Natural killer cell (primary cell): ENCODE results near the gene GSTA4. TPM values are rescaled to one million over a fixed set of nuclear protein-coding genes. Genes with fewer than 3 reads are reported as not detected.

Source experiments
- ATAC-seq, 3 donors: fragments of 150-1000 bp in 2 of 3; fragments of 200-7000 bp in 1 of 3; cut with Tn5 transposase; 1 replicate in 1 of 3; 2 replicates in 2 of 3; pipeline ENCODE4 v1.10.0; 2021; ENCODE audit warnings: mild to moderate bottlenecking in 2 of 3, moderate library complexity in 2 of 3
- DNase-seq, 2 donors: peaks; one replicate each; pipeline versions ENCODE4 v3.0.0 to v3.0.0-alpha.2; 2013 to 2021; ENCODE audit warnings: mixed read lengths in 1 of 2
- H3K27ac ChIP-seq: one replicate; pipeline ENCODE4 v1.5.1; 2013; ENCODE audit warnings: mild to moderate bottlenecking, low read length
- H3K27me3 ChIP-seq: one replicate; pipeline ENCODE4 v1.6.1; 2013; ENCODE audit warnings: low read length; ENCODE audit not compliant: control insufficient read depth, insufficient read depth
- H3K36me3 ChIP-seq: one replicate; pipeline ENCODE4 v1.6.1; 2013; ENCODE audit warnings: low read length; ENCODE audit not compliant: control insufficient read depth, insufficient read depth
- H3K4me1 ChIP-seq: one replicate; pipeline ENCODE4 v1.6.1; 2013; ENCODE audit warnings: low read length; ENCODE audit not compliant: control insufficient read depth, insufficient read depth
- H3K4me3 ChIP-seq: one replicate; pipeline ENCODE4 v1.5.1; 2013; ENCODE audit warnings: low read length
- H3K9me3 ChIP-seq: one replicate; pipeline ENCODE4 v1.6.1; 2013; ENCODE audit warnings: low read length; ENCODE audit not compliant: control insufficient read depth, insufficient read depth
- H3K27ac Mint-ChIP-seq, 2 donors: one replicate each; pipeline ENCODE4 v1.8.0; 2022; ENCODE audit warnings: mild to moderate bottlenecking in 2 of 2, mixed read lengths in 2 of 2, moderate library complexity in 1 of 2
- H3K27me3 Mint-ChIP-seq, 2 donors: one replicate each; pipeline ENCODE4 v1.8.0; 2022; ENCODE audit warnings: low read depth in 2 of 2, mixed read lengths in 2 of 2
- H3K36me3 Mint-ChIP-seq: one replicate; pipeline ENCODE4 v1.8.0; 2022; ENCODE audit warnings: mixed read lengths
- H3K4me1 Mint-ChIP-seq, 2 donors: one replicate each; pipeline ENCODE4 v1.8.0; 2022; ENCODE audit warnings: mixed read lengths in 2 of 2
- H3K4me3 Mint-ChIP-seq: one replicate; pipeline ENCODE4 v1.8.0; 2022; ENCODE audit warnings: mild to moderate bottlenecking, moderate library complexity, mixed read lengths
- H3K9me3 Mint-ChIP-seq, 2 donors: one replicate each; pipeline ENCODE4 v1.8.0; 2022; ENCODE audit warnings: mixed read lengths in 2 of 2
- CTCF ChIP-seq: fragments of 200-600 bp; IDR thresholded peaks from one replicate; pipeline ENCODE4 v1.8.0; 2022; ENCODE audit warnings: antibody characterized with exemption
- WGBS: methylation state at CpG from one replicate; pipeline ENCODE4 v1.1.7; 2013; ENCODE audit warnings: missing lambda C conversion rate; ENCODE audit not compliant: insufficient coverage; 5-methylcytosine and 5-hydroxymethylcytosine counted together
- intact Hi-C: fragments of 100-400 bp; cut with micrococcal nuclease; formaldehyde crosslinking; loops from one replicate; pipeline ENCODE4 v1.14.2; 2022
- total RNA-seq, 4 donors: library from RNA; stranded (reverse); fragments of 120-200 nt in 1 of 4; gene quantifications; one replicate each; pipeline versions ENCODE4 v1.2.3 to v1.2.4, GENCODE V29; 2013 to 2022

The GSTA4 gene
- total RNA-seq, 3 donors from 2014 or later (not counting 1 experiment from before 2014, with no cell fraction given): 0.55 to 2.5 (median 1.8) TPM

DNA sequence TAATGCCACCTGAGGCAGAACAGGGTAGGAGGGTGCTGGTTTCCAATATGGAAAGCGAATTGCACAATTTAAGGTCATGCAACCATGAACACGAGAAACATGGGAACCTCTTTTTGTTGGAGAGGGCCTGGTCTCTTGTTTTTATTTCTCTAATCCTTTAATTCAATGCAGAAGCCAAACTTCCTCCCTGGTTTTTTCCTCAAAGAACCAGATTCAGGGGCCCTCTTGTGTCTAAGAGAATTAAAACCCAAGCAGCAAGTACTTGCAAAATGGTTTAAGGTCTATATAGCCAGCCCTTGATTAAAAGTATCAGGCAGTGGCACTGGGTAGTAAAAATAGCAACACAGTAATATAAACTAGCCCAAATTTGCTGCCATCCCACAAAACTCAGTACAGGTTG, 19.5 kb downstream of the GSTA4 start:
- TF ChIP-seq CTCF: no peak
- Mint-ChIP-seq H3K27me3 (peaks cover 5 to 8% of the 10 kb centered on the region in 2 donors), H3K36me3 (no peaks in the 10 kb centered on the region), H3K27ac (no peak overlapping the region), H3K4me1 (no peaks in the 10 kb centered on the region), H3K9me3 (no peaks in the 10 kb centered on the region), H3K4me3 (no peak overlapping the region)
- Histone ChIP-seq H3K36me3 (no peaks in the 10 kb centered on the region), H3K27ac (no peak overlapping the region), H3K4me1 (no peaks in the 10 kb centered on the region), H3K27me3 (no peaks in the 10 kb centered on the region), H3K4me3 (no peak overlapping the region), H3K9me3 (no peaks in the 10 kb centered on the region)
- WGBS: 89% methylated on average over 2 of the region's 2 CpGs
- ATAC-seq (no peak), DNase-seq (no peak)
- intact Hi-C loops: no loop called here

DNA sequence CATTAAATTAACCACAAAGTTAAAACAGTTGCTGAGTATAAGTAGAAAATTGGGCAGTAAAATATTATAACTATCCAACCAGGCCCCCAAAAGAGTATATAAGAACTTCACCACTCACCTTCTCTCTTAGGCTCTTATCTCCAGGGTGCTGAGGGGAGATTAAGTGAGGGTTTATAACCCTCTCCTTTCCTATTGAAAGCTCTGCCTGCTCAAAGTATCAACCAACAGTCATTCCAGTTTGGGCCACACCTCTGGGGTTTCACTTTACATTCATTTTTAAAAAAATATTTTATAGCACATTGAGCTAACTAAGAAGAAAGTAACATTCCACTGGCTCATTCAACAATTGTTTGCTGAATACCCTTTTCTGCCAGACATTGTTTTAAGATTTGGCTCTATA, 22.1 kb downstream of the GSTA4 start:
- Mint-ChIP-seq H3K27ac (no peak overlapping the region), H3K27me3 (peaks cover 5 to 8% of the 10 kb centered on the region in 2 donors), H3K9me3 (no peaks in the 10 kb centered on the region), H3K4me3 (no peak overlapping the region), H3K4me1 (no peaks in the 10 kb centered on the region), H3K36me3 (no peaks in the 10 kb centered on the region)
- Histone ChIP-seq H3K9me3 (no peaks in the 10 kb centered on the region), H3K27ac (no peak overlapping the region), H3K4me3 (no peak overlapping the region), H3K4me1 (no peaks in the 10 kb centered on the region), H3K36me3 (no peaks in the 10 kb centered on the region), H3K27me3 (no peaks in the 10 kb centered on the region)
- no peak for TF ChIP-seq CTCF
- ATAC-seq (no peak), DNase-seq (no peak)
- intact Hi-C loops: no loop called here

DNA sequence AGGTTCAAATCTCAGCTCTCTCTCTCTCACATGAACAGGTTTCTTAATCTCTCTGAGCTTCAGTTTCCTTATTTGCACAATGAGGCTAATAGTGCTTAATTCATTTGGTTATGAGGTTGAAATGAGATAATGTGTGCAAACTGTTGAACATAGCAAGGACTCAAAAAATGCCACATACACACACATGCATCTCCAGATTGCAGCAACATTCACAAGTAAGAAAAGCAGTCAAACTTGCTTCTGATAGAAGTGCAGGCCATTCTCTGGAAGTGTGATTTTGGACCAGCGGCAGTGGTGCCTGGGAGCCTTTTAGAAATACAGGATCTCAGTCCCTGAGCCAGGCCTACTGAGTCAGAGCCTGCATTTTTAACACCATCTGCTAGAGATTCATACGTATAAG, 25.7 kb downstream of the GSTA4 start:
- Histone ChIP-seq H3K27ac (no peak overlapping the region), H3K4me3 (no peak overlapping the region), H3K4me1 (no peaks in the 10 kb centered on the region), H3K27me3 (no peaks in the 10 kb centered on the region), H3K36me3 (no peaks in the 10 kb centered on the region), H3K9me3 (no peaks in the 10 kb centered on the region)
- TF ChIP-seq CTCF: no peak
- H3K9me3 Mint-ChIP-seq: no peaks in the 10 kb centered on the region
- no peaks in the 10 kb centered on the region for H3K4me1 Mint-ChIP-seq
- peaks cover 3 to 19% of the 10 kb centered on the region in 2 donors for H3K27me3 Mint-ChIP-seq
- no peaks in the 10 kb centered on the region for H3K36me3 Mint-ChIP-seq
- H3K27ac Mint-ChIP-seq: no peak overlapping the region
- H3K4me3 Mint-ChIP-seq: no peak overlapping the region
- ATAC-seq: no peak
- WGBS: 95% methylated on average over 2 of the region's 2 CpGs
- intact Hi-C loops: no loop called here
- DNase-seq: no peak

DNA sequence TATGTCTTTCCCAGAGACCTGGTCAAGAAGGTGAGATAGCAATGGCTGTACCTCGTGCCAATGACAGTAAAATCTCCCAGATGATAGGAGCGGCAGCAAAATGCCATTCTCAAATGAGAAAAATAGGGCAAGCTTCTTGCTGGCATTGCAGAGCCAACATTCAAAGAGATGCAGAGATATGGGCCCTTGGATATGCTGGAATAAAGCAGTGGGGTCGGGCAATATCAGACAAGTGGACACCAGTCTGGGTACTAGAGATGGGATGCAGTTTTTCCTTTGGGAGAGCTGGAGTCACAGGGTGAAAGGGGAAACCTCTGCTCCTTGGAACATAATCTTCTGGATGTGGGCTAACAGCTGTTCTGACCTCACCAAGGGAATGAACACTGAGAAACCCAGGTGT, 29.0 kb downstream of the GSTA4 start:
- Histone ChIP-seq H3K27me3 (no peaks in the 10 kb centered on the region), H3K9me3 (no peaks in the 10 kb centered on the region), H3K4me3 (no peak overlapping the region), H3K4me1 (no peaks in the 10 kb centered on the region), H3K36me3 (no peaks in the 10 kb centered on the region), H3K27ac (no peak overlapping the region)
- ATAC-seq (no peak), DNase-seq (no peak)
- TF ChIP-seq CTCF: no peak
- no peaks in the 10 kb centered on the region for H3K9me3 Mint-ChIP-seq
- no peak overlapping the region for H3K27ac Mint-ChIP-seq
- intact Hi-C loops: no loop called here
- 75% methylated on average over 3 of the region's 3 CpGs for WGBS
- H3K4me1 Mint-ChIP-seq: no peaks in the 10 kb centered on the region
- peaks cover 0 to 11% of the 10 kb centered on the region in 2 donors for H3K27me3 Mint-ChIP-seq
- no peaks in the 10 kb centered on the region for H3K36me3 Mint-ChIP-seq
- H3K4me3 Mint-ChIP-seq: no peak overlapping the region
